HepG2 (cell line): ENCODE results near the gene PAK1IP1. TPM values are rescaled to one million over a fixed set of nuclear protein-coding genes. Genes with fewer than 3 reads are reported as not detected.

Experiments used
- AHR ChIP-seq: IDR thresholded peaks from 2 replicates; pipeline ENCODE4 v1.6.1; 2018; ENCODE audit warnings: missing genetic modification reagents, missing compliant biosample characterization
- BRD4 ChIP-seq: sonication (generic); formaldehyde crosslinking; IDR thresholded peaks from 2 replicates; pipeline ENCODE4 v1.4.0; 2020; ENCODE audit warnings: missing genetic modification reagents
- CAMTA2 ChIP-seq: sonication (generic); formaldehyde crosslinking; IDR thresholded peaks from 2 replicates; pipeline ENCODE4 v1.4.0; 2020; ENCODE audit warnings: mild to moderate bottlenecking, missing genetic modification reagents, borderline replicate concordance
- ERF ChIP-seq: IDR thresholded peaks from 2 replicates; pipeline ENCODE4 v1.6.1; 2018; ENCODE audit warnings: missing biosample characterization, missing genetic modification reagents
- ETV5 ChIP-seq: IDR thresholded peaks from 2 replicates; pipeline ENCODE4 v1.6.1; 2018; ENCODE audit warnings: missing biosample characterization, missing genetic modification reagents, inconsistent platforms, borderline replicate concordance
- GABPA ChIP-seq, 2 experiments: IDR thresholded peaks; 2 replicates each; pipeline ENCODE4 v1.6.1; 2011 to 2016; ENCODE audit warnings: low read depth in 2 of 2, low read length in 1 of 2, missing biosample characterization in 1 of 2, missing genetic modification characterization in 1 of 2
- GABPB1 ChIP-seq: IDR thresholded peaks from 2 replicates; pipeline ENCODE4 v1.6.1; 2016; ENCODE audit warnings: mild to moderate bottlenecking, missing genetic modification reagents, moderate library complexity, missing compliant biosample characterization
- GPBP1L1 ChIP-seq: sonication (generic); formaldehyde crosslinking; IDR thresholded peaks from 2 replicates; pipeline ENCODE4 v1.5.0; 2020; ENCODE audit warnings: mild to moderate bottlenecking, missing genetic modification reagents
- HNRNPLL ChIP-seq: fragments of 200-400 bp; formaldehyde crosslinking; IDR thresholded peaks from 2 replicates; pipeline ENCODE4 v1.6.1; 2017; ENCODE audit warnings: mild to moderate bottlenecking, low read depth, low read length; ENCODE audit not compliant: poor library complexity, severe bottlenecking
- MAX ChIP-seq: IDR thresholded peaks from 2 replicates; pipeline ENCODE4 v1.6.1; 2012; ENCODE audit warnings: inconsistent platforms
- NFIB ChIP-seq: sonication (generic); formaldehyde crosslinking; IDR thresholded peaks from 2 replicates; pipeline ENCODE4 v1.9.0; 2021; ENCODE audit warnings: missing genetic modification reagents, mild to moderate bottlenecking, borderline replicate concordance
- NKX3-1 ChIP-seq: sonication (generic); formaldehyde crosslinking; IDR thresholded peaks from 2 replicates; pipeline ENCODE4 v1.5.0; 2020; ENCODE audit warnings: missing genetic modification reagents
- POLR2G ChIP-seq: fragments of 200-400 bp; formaldehyde crosslinking; IDR thresholded peaks from 2 replicates; pipeline ENCODE4 v1.6.1; 2018; ENCODE audit warnings: mild to moderate bottlenecking, low read depth, low read length, moderate library complexity
- RFX5 ChIP-seq: IDR thresholded peaks from 2 replicates; pipeline ENCODE4 v1.6.1; 2011; ENCODE audit warnings: low read depth, low read length, improper control_type of control experiment
- RNF2 ChIP-seq: fragments of 450-650 bp; conservative IDR thresholded peaks from 2 replicates; pipeline ENCODE4 v1.6.1; 2016; ENCODE audit warnings: low read depth
- SCMH1 ChIP-seq: sonication (generic); formaldehyde crosslinking; IDR thresholded peaks from 2 replicates; pipeline ENCODE4 v1.9.0; 2021; ENCODE audit warnings: missing genetic modification reagents, mild to moderate bottlenecking, borderline replicate concordance
- SP2 ChIP-seq: sonication (generic); formaldehyde crosslinking; IDR thresholded peaks from 2 replicates; pipeline ENCODE4 v1.5.1; 2020; ENCODE audit warnings: mild to moderate bottlenecking, missing genetic modification reagents
- SRY ChIP-seq: sonication (generic); formaldehyde crosslinking; IDR thresholded peaks from 2 replicates; pipeline ENCODE4 v1.8.0; 2022; ENCODE audit warnings: mild to moderate bottlenecking, missing genetic modification reagents
- TAF1 ChIP-seq: sonication (generic); formaldehyde crosslinking; IDR thresholded peaks from 2 replicates; pipeline ENCODE4 v1.4.0; 2020; ENCODE audit warnings: missing genetic modification reagents
- THAP11 ChIP-seq: IDR thresholded peaks from 2 replicates; pipeline ENCODE4 v1.6.1; 2016; ENCODE audit warnings: missing biosample characterization, missing genetic modification reagents
- YY1 ChIP-seq: IDR thresholded peaks from 2 replicates; pipeline ENCODE4 v1.6.1; 2011; ENCODE audit warnings: low read length, low read depth, moderate library complexity, mild to moderate bottlenecking; ENCODE audit not compliant: insufficient read depth, insufficient replicate concordance
- ZBTB3 ChIP-seq: sonication (generic); formaldehyde crosslinking; IDR thresholded peaks from 2 replicates; pipeline ENCODE4 v1.4.0; 2020; ENCODE audit warnings: low read depth, mild to moderate bottlenecking, moderate library complexity, missing genetic modification reagents, borderline replicate concordance
- ZMYM4 ChIP-seq: sonication (generic); formaldehyde crosslinking; IDR thresholded peaks from 2 replicates; pipeline ENCODE4 v1.8.1; 2023; ENCODE audit warnings: mild to moderate bottlenecking, missing genetic modification reagents
- ZNF136 ChIP-seq: sonication (generic); formaldehyde crosslinking; IDR thresholded peaks from 2 replicates; pipeline ENCODE4 v1.8.1; 2022; ENCODE audit warnings: low read depth, mild to moderate bottlenecking, moderate library complexity, missing genetic modification reagents
- ZNF232 ChIP-seq: sonication (generic); formaldehyde crosslinking; IDR thresholded peaks from 2 replicates; pipeline ENCODE4 v1.4.0; 2020; ENCODE audit warnings: missing genetic modification reagents, borderline replicate concordance
- ZNF350 ChIP-seq: sonication (generic); formaldehyde crosslinking; IDR thresholded peaks from 2 replicates; pipeline ENCODE4 v1.4.0; 2020; ENCODE audit warnings: mild to moderate bottlenecking, low read depth, missing genetic modification reagents, borderline replicate concordance
- ZNF547 ChIP-seq: sonication (generic); formaldehyde crosslinking; IDR thresholded peaks from 2 replicates; pipeline ENCODE4 v1.5.1; 2020; ENCODE audit warnings: mild to moderate bottlenecking, missing genetic modification reagents
- ZNF691 ChIP-seq: sonication (generic); formaldehyde crosslinking; IDR thresholded peaks from 2 replicates; pipeline ENCODE4 v1.4.0; 2020; ENCODE audit warnings: missing genetic modification reagents, low read depth, mild to moderate bottlenecking, borderline replicate concordance
- polyA plus RNA-seq, 8 experiments: library from polyadenylated mRNA; depleted of rRNA in 3 of 8; stranded (reverse) in 7 of 8; unstranded in 1 of 8; fragments of >200 nt; fragmentation: Illumina TruSeq in 4 of 8; extraction: Trizol in 4 of 8; gene quantifications; 2 replicates each; pipeline versions ENCODE4 v1.2.1 to v1.2.3, GENCODE V29; 2011 to 2016; ENCODE audit warnings: low read depth in 4 of 8, missing spikeins in 1 of 8, mixed read lengths in 1 of 8; ENCODE audit not compliant: insufficient read depth in 1 of 8
- total RNA-seq, 5 experiments: library from RNA; depleted of rRNA; stranded (reverse); fragments of >200 nt; fragmentation: Illumina TruSeq; extraction: Trizol; gene quantifications; 2 replicates each; pipeline ENCODE4 v1.2.3, GENCODE V29; 2016; ENCODE audit warnings: low read depth in 1 of 5

PAK1IP1 gene
- total and polyA plus RNA-seq, 2 of the 13 experiments (the other 11 are each of a cell fraction or from before 2014, with no cell fraction given) = 23.4 to 66.2 TPM

- TF ChIP-seq MAX = peak; percentile 13
- 0 out of 2 replicates have a peak, but pooled peaks have one; percentile 78 for TF ChIP-seq NFIB (CRISPR knock-in tag)
- peak; percentile 56; the same call in 1 of the 2 replicates for TF ChIP-seq RNF2
- TF ChIP-seq POLR2G = peak; percentile 61
- no peak; the same call in 1 of the 2 replicates for TF ChIP-seq ZBTB3 (CRISPR knock-in tag)
- TF ChIP-seq CAMTA2 (CRISPR knock-in tag) = peak; percentile 62; the same call in 1 of the 2 replicates
- TF ChIP-seq THAP11 (CRISPR knock-in tag) = 0 out of 2 replicates have a peak, but pooled peaks have one; percentile 25
- TF ChIP-seq NKX3-1 (CRISPR knock-in tag) = peak; percentile 73
- TF ChIP-seq ZMYM4 (CRISPR knock-in tag) = 0 out of 2 replicates have a peak, but pooled peaks have one; percentile 11
- TF ChIP-seq ERF (CRISPR knock-in tag) = 0 out of 2 replicates have a peak, but pooled peaks have one; percentile 43
- peak; percentile 33 for TF ChIP-seq ETV5
- TF ChIP-seq HNRNPLL = peak; percentile 59
- TF ChIP-seq SCMH1 (CRISPR knock-in tag) = no peak
- TF ChIP-seq GABPA (IDR thresholded peaks at IDR 0.05; ENCODE audit: low read depth, low read length) = peak; percentile 58
- TF ChIP-seq GABPA (CRISPR knock-in tag; IDR thresholded peaks at IDR 0.05; ENCODE audit: low read depth) = peak; percentile 68
- TF ChIP-seq GABPB1 = peak; percentile 87
- TF ChIP-seq SP2 (CRISPR knock-in tag) = 0 out of 2 replicates have a peak, but pooled peaks have one; percentile 2
- TF ChIP-seq SRY (CRISPR knock-in tag) = peak; percentile 59
- peak; percentile 38; the same call in 1 of the 2 replicates for TF ChIP-seq AHR
- peak; percentile 30 for TF ChIP-seq YY1
- TF ChIP-seq TAF1 (CRISPR knock-in tag) = peak; percentile 61; the same call in 1 of the 2 replicates
- TF ChIP-seq ZNF691 (CRISPR knock-in tag) = peak; percentile 30
- no peak for TF ChIP-seq GPBP1L1 (CRISPR knock-in tag)
- TF ChIP-seq ZNF350 (CRISPR knock-in tag) = 0 out of 2 replicates have a peak, but pooled peaks have one; percentile 32
- 0 out of 2 replicates have a peak, but pooled peaks have one; percentile 7 for TF ChIP-seq ZNF136 (CRISPR knock-in tag)
- no peak for TF ChIP-seq RFX5
- 0 out of 2 replicates have a peak, but pooled peaks have one; percentile 18 for TF ChIP-seq ZNF547
- TF ChIP-seq ZNF232 (CRISPR knock-in tag) = 0 out of 2 replicates have a peak, but pooled peaks have one; percentile 40
- peak; percentile 45; the same call in 1 of the 2 replicates for TF ChIP-seq BRD4
Measured at GRCh38 chr6:10720265-10720959, 25.6 kb downstream of the PAK1IP1 start (continued).
